Mucosa of descending colon (tissue), 3 donors: ENCODE measurements around the gene HNRNPAB. TPM values are rescaled to one million over a fixed set of nuclear protein-coding genes. Genes with fewer than 3 reads are reported as not detected.

Experiments
- ATAC-seq: fragments of 200-7000 bp; cut with Tn5 transposase; one replicate; pipeline ENCODE4 v1.9.1; 2020; ENCODE audit warnings: mild to moderate bottlenecking, moderate library complexity
- DNase-seq, 3 donors: peaks; one replicate each; pipeline ENCODE4 v3.0.0-alpha.2; 2020
- H3K36me3 ChIP-seq: fragments of 200-600 bp; one replicate; pipeline ENCODE4 v1.8.0; 2021; ENCODE audit warnings: low read depth, mild to moderate bottlenecking
- H3K4me1 ChIP-seq: fragments of 200-600 bp; one replicate; pipeline ENCODE4 v1.8.0; 2021; ENCODE audit warnings: low read depth, mild to moderate bottlenecking
- H3K4me3 ChIP-seq: fragments of 200-600 bp; one replicate; pipeline ENCODE4 v1.8.0; 2021; ENCODE audit warnings: mild to moderate bottlenecking
- H3K9me3 ChIP-seq: fragments of 200-600 bp; one replicate; pipeline ENCODE4 v1.8.0; 2021; ENCODE audit warnings: mild to moderate bottlenecking
- CTCF ChIP-seq: fragments of 200-600 bp; IDR thresholded peaks from one replicate; pipeline ENCODE4 v1.8.0; 2022; ENCODE audit warnings: antibody characterized with exemption, mild to moderate bottlenecking
- intact Hi-C, 2 donors: fragments of 100-400 bp; cut with DNase I in 1 of 2; cut with micrococcal nuclease in 1 of 2; formaldehyde crosslinking; loops; one replicate each; pipeline versions ENCODE4 v1.11.0 to v1.11.1; 2022; cut with DNase I, micrococcal nuclease
- total RNA-seq, 3 donors: library from RNA; stranded (reverse); fragmentation: NEBNext Ultra II Directional in 2 of 3; extraction: Animal tissue kit (Norgen Biotek cat#: 25700) in 2 of 3; gene quantifications; one replicate each; pipeline versions ENCODE4 v1.2.1 to v1.2.4, GENCODE V29; 2021 to 2023
- donor health status: DM: no; HTN: no; CAD: no; lungs with moderate emphysema.
- donor health status: DM: no; HTN: no; CAD: no.
- donor health status: DM: no; HTN: yes; CAD: no.

HNRNPAB gene
- total RNA-seq, 3 donors from 2014 or later, result 209 to 327 (median 244) TPM

- Histone ChIP-seq H3K9me3 (no peaks in the 10 kb centered on the region), H3K4me3 (no peak overlapping the region), H3K4me1 (peaks cover 60% of the 10 kb centered on the region), H3K36me3 (peaks cover 8% of the 10 kb centered on the region)
- DNase-seq (no peak), ATAC-seq (no peak)
- intact Hi-C loops, result no loop called here
- no peak for TF ChIP-seq CTCF
Observed at GRCh38 chr5:178209334-178210072, 5.2 kb downstream of the HNRNPAB start.

GRCh38 chr5:178210073-178210535, 5.8 kb downstream of the HNRNPAB start:
- peaks cover 66% of the 10 kb centered on the region for H3K4me1 ChIP-seq
- no peaks in the 10 kb centered on the region for H3K9me3 ChIP-seq
- intact Hi-C loops, result no loop called here
- ATAC-seq (no peak), DNase-seq (peak in 2 of 3 donors; percentile 47 to 57)
- no peak overlapping the region for H3K4me3 ChIP-seq
- TF ChIP-seq CTCF, result no peak
- peaks cover 8% of the 10 kb centered on the region for H3K36me3 ChIP-seq

- no peak for DNase-seq
- no peaks in the 10 kb centered on the region for H3K9me3 ChIP-seq
- peaks cover 71% of the 10 kb centered on the region for H3K4me1 ChIP-seq
- no peak for TF ChIP-seq CTCF
- intact Hi-C loops, result no loop called here
- H3K36me3 ChIP-seq, result peaks cover 8% of the 10 kb centered on the region
- no peak overlapping the region for H3K4me3 ChIP-seq
- no peak for ATAC-seq
Observed at GRCh38 chr5:178210686-178211085, 6.4 kb downstream of the HNRNPAB start.

GRCh38 chr5:178211095-178212048, 7.0 kb downstream of the HNRNPAB start:
- Histone ChIP-seq H3K4me3 (no peak overlapping the region), H3K9me3 (no peaks in the 10 kb centered on the region), H3K4me1 (peaks cover 69% of the 10 kb centered on the region), H3K36me3 (peaks cover 8% of the 10 kb centered on the region)
- no peak for TF ChIP-seq CTCF
- ATAC-seq (no peak), DNase-seq (no peak)
- intact Hi-C loops, result no loop called here

- peaks cover 65% of the 10 kb centered on the region for H3K4me1 ChIP-seq
- H3K4me3 ChIP-seq, result no peak overlapping the region
- ATAC-seq, result no peak
- intact Hi-C loops, result no loop called here
- no peak for TF ChIP-seq CTCF
- H3K36me3 ChIP-seq, result peaks cover 3% of the 10 kb centered on the region
- DNase-seq, result no peak
- H3K9me3 ChIP-seq, result no peaks in the 10 kb centered on the region
Observed at GRCh38 chr5:178212241-178213002, 8.1 kb downstream of the HNRNPAB start.
